Cardiac fibroblast (primary cell): Measurements from ENCODE around the gene SKIDA1.

Source experiments
- DNase-seq, 2 donors: peaks; one replicate each; pipeline versions ENCODE4 v3.0.0 to v3.0.0-alpha.2; 2010; ENCODE audit warnings: low read depth in 2 of 2
- H3K4me3 ChIP-seq, 2 donors: replicated peaks in 1 of 2; 1 replicate in 1 of 2; 2 replicates in 1 of 2; pipeline ENCODE4 v1.5.1; 2011; ENCODE audit warnings: low read depth in 2 of 2, low read length in 2 of 2, mild to moderate bottlenecking in 2 of 2, moderate library complexity in 1 of 2
- CTCF ChIP-seq: IDR thresholded peaks from one replicate; pipeline ENCODE4 v1.5.1; 2011; ENCODE audit warnings: low read depth, mild to moderate bottlenecking, low read length, inconsistent platforms

SKIDA1 gene

GRCh38 chr10:21533467-21534279 is 8.2 kb upstream of the SKIDA1 start, which contains the start of gene MLLT10:
TSS of gene MLLT10 (plus strand) at chr10:21534232. CDS start at chr10:21534645, 413 bp downstream.
- TF ChIP-seq CTCF: peak; percentile 32
- peak within 1 kb of the TSS; percentile 75 to 79 for H3K4me3 ChIP-seq
- peak; percentile 92 to 99 for DNase-seq

GRCh38 chr10:21532694-21533466 is 7.4 kb upstream of the SKIDA1 start:
- TF ChIP-seq CTCF: no peak
- H3K4me3 ChIP-seq: peak overlapping the region; percentile 50 to 51
- no peak for DNase-seq

- TF ChIP-seq CTCF: no peak
- no peak overlapping the region for H3K4me3 ChIP-seq
- DNase-seq: peak; percentile 40 to 58
These were observed 5.7 kb upstream of the SKIDA1 start for GRCh38 chr10:21531164-21531563.

GRCh38 chr10:21530641-21531040 is 5.2 kb upstream of the SKIDA1 start:
- TF ChIP-seq CTCF: no peak
- H3K4me3 ChIP-seq: no peak overlapping the region
- no peak for DNase-seq

- no peak for TF ChIP-seq CTCF
- no peak overlapping the region for H3K4me3 ChIP-seq
- DNase-seq: no peak
These were observed 4.7 kb upstream of the SKIDA1 start for GRCh38 chr10:21530168-21530567.

- no peak overlapping the region for H3K4me3 ChIP-seq
- DNase-seq: no peak
- no peak for TF ChIP-seq CTCF
These were observed 3.8 kb upstream of the SKIDA1 start for GRCh38 chr10:21529032-21529910.
